Stimulated activated CD8-positive, alpha-beta memory T cell treated with anti-CD3 and anti-CD28 coated beads, Interleukin-2, amount 100 ng/mL, for 1 hour (primary cell): ENCODE results near the gene RARG.
"Not testable (repeated sequence)": the region's sequence is repeated elsewhere in the genome, so short reads cannot be mapped to it uniquely, and the experiment has no call there.

Source experiments
- DNase-seq, 2 donors: peaks; one replicate each; pipeline ENCODE4 v3.0.0-alpha.2; 2020; ENCODE audit warnings: low read depth in 2 of 2

The RARG gene

GRCh38 chr12:53170876-53171724, 60.9 kb downstream of the RARG start:
- DNase-seq = no peak

GRCh38 chr12:53170215-53170614, 61.8 kb downstream of the RARG start:
- no peak for DNase-seq

- DNase-seq = no peak
Observed at GRCh38 chr12:53169644-53170043, 62.4 kb downstream of the RARG start.

GRCh38 chr12:53166837-53167236, 65.2 kb downstream of the RARG start:
- DNase-seq = no peak

- DNase-seq = not testable (repeated sequence)
Observed at GRCh38 chr12:53163008-53163407, 69.0 kb downstream of the RARG start.

GRCh38 chr12:53161119-53161911, 70.7 kb downstream of the RARG start:
- no peak for DNase-seq

GRCh38 chr12:53160673-53161072, 71.3 kb downstream of the RARG start:
- DNase-seq = no peak
